ENCODE data around the gene SLC4A1. TPM values are rescaled to one million over a fixed set of nuclear protein-coding genes. Genes with fewer than 3 reads are reported as not detected.

SLC4A1 gene
- total RNA-seq, 4 donors from 2014 or later: 0.11 to 0.20 TPM; not detected in 2

- ATAC-seq (no peak), DNase-seq (no peak)
- Histone ChIP-seq H3K27me3 (peaks cover 36 to 40% (median 39%) of the 10 kb centered on the region in 3 donors), H3K36me3 (peaks cover 0 to 5% of the 10 kb centered on the region in 2 donors), H3K4me3 (no peak overlapping the region), H3K4me1 (peaks cover 0 to 4% of the 10 kb centered on the region in 2 donors), H3K9me3 (no peaks in the 10 kb centered on the region), H3K27ac (no peak overlapping the region)
- TF ChIP-seq POLR2A (IDR thresholded peaks at IDR 0.05) (no peak), CTCF (IDR thresholded peaks at IDR 0.05 in 4 of 5, conservative IDR thresholded peaks at IDR 0.05 in 1 of 5) (no peak)
- in situ Hi-C loops (cut with MboI; ENCODE audit: low sequenced_read_pairs in 4 of 4) (no loop called here), intact Hi-C loops (cut with DNase I; ENCODE audit: low total_unique reads) (no loop called here)
Observed at GRCh38 chr17:44314524-44314868, 46.6 kb upstream of the SLC4A1 start.

- intact Hi-C loops (cut with DNase I; ENCODE audit: low total_unique reads) (no loop called here), in situ Hi-C loops (cut with MboI; ENCODE audit: low sequenced_read_pairs in 4 of 4) (no loop called here)
- Histone ChIP-seq H3K9me3 (no peaks in the 10 kb centered on the region), H3K27ac (no peak overlapping the region), H3K27me3 (peaks cover 36 to 40% (median 39%) of the 10 kb centered on the region in 3 donors), H3K4me3 (no peak overlapping the region), H3K4me1 (peaks cover under 1 to 4% of the 10 kb centered on the region in 2 donors), H3K36me3 (peaks cover 0 to under 1% of the 10 kb centered on the region in 2 donors)
- TF ChIP-seq CTCF (IDR thresholded peaks at IDR 0.05 in 4 of 5, conservative IDR thresholded peaks at IDR 0.05 in 1 of 5): no peak
- no peak for TF ChIP-seq POLR2A (IDR thresholded peaks at IDR 0.05)
- DNase-seq (no peak), ATAC-seq (no peak)
Observed at GRCh38 chr17:44314031-44314430, 46.1 kb upstream of the SLC4A1 start.

- TF ChIP-seq CTCF (IDR thresholded peaks at IDR 0.05 in 4 of 5, conservative IDR thresholded peaks at IDR 0.05 in 1 of 5): no peak
- no peak for TF ChIP-seq POLR2A (IDR thresholded peaks at IDR 0.05)
- in situ Hi-C loops (cut with MboI; ENCODE audit: low sequenced_read_pairs in 4 of 4): no loop called here
Observed at GRCh38 chr17:44312396-44313104, 44.6 kb upstream of the SLC4A1 start.

GRCh38 chr17:44311562-44312181, 43.7 kb upstream of the SLC4A1 start:
- H3K27me3 ChIP-seq: peaks cover 33 to 39% (median 34%) of the 10 kb centered on the region in 3 donors
- no peaks in the 10 kb centered on the region for H3K36me3 ChIP-seq
- no peak for TF ChIP-seq CTCF (IDR thresholded peaks at IDR 0.05 in 4 of 5, conservative IDR thresholded peaks at IDR 0.05 in 1 of 5)
- TF ChIP-seq POLR2A (IDR thresholded peaks at IDR 0.05): no peak
- H3K27ac ChIP-seq: no peak overlapping the region
- in situ Hi-C loops (cut with MboI; ENCODE audit: low sequenced_read_pairs in 4 of 4): no loop called here
- DNase-seq: no peak
- peaks cover 7 to 22% of the 10 kb centered on the region in 2 donors for H3K4me1 ChIP-seq
- ATAC-seq: no peak
- no peaks in the 10 kb centered on the region for H3K9me3 ChIP-seq
- intact Hi-C loops (cut with DNase I; ENCODE audit: low total_unique reads): no loop called here
- no peak overlapping the region for H3K4me3 ChIP-seq

More at GRCh38 chr17:44312396-44313104, 44.6 kb upstream of the SLC4A1 start:
- Histone ChIP-seq H3K27me3 (peaks cover 37 to 38% (median 37%) of the 10 kb centered on the region in 3 donors), H3K4me1 (peaks cover 7 to 18% of the 10 kb centered on the region in 2 donors), H3K36me3 (no peaks in the 10 kb centered on the region), H3K4me3 (no peak overlapping the region), H3K27ac (no peak overlapping the region), H3K9me3 (no peaks in the 10 kb centered on the region)
- no peak for ATAC-seq
- intact Hi-C loops (cut with DNase I; ENCODE audit: low total_unique reads): no loop called here
- DNase-seq: no peak
